ENCODE data around the gene ADRB1.

ADRB1 gene

DNA sequence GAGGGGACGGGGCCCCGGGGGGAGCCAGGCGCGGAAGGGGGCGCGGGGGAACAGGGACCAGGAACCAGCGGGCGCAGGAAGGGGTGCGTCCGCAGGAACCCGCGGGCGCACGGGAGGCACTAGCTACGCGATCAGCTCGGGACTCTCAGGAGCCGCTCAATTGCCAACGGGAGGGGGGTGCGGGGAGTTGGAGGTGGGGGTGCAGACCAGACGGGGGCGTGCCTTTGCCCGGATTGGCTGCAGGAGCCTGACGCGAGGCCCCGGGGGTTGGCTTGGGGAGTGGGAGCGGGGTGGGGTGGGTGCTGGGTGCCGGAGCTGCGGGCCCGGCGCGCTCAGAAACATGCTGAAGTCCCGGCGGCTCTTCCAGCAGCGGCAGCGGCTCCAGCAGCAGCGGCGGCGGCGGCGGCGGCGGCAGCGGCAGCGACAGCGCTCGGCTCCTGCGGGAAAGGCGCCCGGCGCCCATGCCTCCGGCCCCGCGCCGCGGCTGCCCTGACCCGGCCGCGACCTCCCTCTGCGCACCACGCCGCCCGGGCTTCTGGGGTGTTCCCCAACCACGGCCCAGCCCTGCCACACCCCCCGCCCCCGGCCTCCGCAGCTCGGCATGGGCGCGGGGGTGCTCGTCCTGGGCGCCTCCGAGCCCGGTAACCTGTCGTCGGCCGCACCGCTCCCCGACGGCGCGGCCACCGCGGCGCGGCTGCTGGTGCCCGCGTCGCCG, at the start of gene ADRB1:
ADRB1 (plus strand) TSS at position 335 of the 715 bp plus-strand sequence; CDS start at position 602, 267 bp downstream.
- DNase-seq: peak; percentile 42

- DNase-seq: no peak
Measured at GRCh38 chr10:113995201-113995600, 48.5 kb upstream of the ADRB1 start.

GRCh38 chr10:113997428-113997827, 46.2 kb upstream of the ADRB1 start:
- DNase-seq: peak; percentile 10

DNA sequence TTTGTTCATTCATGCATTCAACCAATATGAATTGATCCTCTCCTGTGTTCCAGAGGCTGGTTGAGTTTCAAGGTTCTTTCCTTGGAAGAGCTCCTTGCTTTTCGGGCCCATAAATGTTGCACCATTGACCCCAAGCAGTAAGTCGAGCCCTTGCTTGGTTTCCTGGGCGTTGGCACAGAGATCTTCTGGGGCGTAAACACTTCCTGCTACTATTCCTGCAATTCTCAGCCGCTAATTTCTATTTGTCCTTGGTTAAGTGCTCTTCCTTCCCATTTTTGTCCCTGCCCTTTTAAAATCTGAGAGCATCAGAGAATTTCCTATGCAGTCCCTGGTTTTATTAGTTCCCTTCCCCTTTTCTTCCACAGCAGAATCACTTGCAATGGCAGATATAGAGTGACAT, 44.1 kb upstream of the ADRB1 start:
- DNase-seq: peak; percentile 11

- DNase-seq: no peak
Measured at GRCh38 chr10:114000457-114001010, 43.1 kb upstream of the ADRB1 start.

DNA sequence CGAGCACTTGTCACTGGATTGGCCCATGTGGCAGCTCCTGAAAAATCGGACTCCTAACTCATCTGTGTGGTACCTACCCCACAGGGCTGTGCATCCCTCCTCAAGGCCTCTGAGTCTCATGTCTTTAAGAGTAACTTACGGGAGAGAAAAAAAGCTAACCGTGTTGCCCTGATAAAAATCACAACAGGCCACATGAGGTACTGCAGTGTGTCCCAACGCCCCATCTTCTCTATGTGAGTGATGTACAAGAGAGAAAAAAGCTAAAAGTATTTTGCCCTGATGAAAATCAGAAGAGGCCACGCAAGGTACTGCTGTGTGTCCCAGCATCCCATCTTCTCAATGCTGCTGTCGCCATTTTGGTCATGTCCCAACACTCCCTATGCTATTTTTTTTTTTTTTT, 41.2 kb upstream of the ADRB1 start:
- no peak for DNase-seq

- DNase-seq: no peak
Measured at GRCh38 chr10:114003161-114003941, 40.3 kb upstream of the ADRB1 start.

DNA sequence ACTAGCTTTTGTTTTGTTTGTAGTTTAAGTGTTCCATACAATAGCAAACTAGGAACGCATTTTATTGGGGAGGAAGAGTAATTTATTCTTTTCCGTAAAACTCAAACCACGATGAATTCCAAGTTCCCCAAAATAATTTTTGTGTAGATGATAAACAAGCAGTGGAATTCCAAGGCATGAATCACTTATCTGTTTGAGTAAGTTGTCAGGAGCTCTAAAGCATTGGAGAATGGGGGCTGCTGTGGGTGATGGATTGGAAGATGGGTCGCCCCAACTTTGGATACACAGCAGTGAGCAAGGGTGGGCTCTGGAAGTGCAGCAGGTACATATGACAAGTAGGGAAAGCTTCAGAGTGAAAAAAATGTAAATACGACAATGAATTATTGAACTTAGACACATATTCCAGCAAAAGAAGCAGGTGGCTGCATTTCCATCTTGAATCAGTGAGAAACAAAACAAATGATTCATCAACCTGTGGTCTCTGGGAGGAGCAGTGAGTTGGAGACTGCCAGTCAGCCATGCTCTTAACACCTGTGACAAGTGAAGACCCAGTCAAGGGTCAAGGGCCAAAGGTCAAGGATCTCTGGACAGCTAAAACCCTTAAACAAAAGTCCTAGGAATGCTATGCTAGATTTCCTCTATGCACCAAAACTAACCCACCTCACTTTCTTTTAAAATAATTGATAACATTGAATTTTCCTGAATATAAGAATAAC, 34.2 kb upstream of the ADRB1 start:
- no peak for DNase-seq

- DNase-seq: no peak
Measured at GRCh38 chr10:114010316-114010715, 33.4 kb upstream of the ADRB1 start.

DNA sequence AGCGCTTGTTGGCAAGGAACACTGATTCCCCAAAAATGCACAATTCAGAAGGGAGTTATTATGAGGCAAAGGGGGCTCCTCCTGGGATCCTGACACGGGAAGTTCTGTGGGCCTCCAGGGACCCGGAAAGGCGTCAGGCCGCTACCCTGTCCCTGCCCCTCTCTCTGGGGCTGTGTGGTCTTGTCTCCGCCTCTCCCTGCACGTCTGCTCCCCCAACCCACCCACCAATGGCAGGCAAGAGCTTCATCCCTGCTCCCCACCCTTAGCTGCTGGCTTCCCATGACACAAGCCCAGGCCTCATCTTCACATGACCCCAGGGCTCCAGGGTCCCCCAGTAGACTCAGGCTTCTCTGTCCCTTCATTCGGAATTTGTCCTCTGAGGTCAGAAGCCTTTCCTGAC, 31.0 kb upstream of the ADRB1 start:
- no peak for DNase-seq

DNA sequence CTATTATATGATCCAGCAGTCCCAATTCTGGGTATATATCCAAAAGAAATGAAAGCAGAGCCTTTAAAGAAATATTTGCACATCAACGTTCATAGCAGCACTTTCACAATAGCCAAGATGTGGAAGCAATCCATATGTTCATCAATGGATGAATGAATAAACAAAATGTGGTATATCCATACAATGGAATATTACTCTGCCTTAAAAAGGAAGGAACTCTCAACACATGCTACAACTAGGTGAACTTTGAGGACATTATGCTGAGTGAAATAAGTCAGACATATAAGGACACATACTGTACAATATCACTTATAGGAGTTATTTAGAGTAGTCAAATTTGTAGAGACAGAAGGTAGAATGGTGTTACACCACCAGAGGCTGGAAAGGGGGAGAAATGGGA, 28.0 kb upstream of the ADRB1 start:
- DNase-seq: no peak

DNA sequence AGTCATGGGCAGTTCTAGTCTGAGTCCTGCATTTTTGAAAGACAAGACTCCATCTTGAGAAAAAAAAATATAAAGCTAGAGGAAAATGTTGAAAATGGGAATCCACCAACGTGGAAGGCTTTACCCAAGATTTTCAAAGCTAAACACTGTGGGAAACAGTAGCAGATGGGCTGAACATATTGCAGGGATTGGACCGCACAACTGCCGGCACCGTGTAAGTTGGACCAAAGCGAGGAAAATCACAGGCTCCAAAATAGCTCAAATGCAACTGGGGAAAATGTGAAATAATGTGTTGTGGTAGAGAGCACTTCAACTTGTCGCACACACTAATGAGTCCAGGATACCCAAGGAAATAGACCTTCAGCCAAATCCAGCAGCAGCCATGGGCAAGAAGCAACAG, 26.4 kb upstream of the ADRB1 start:
- DNase-seq: no peak

- no peak for DNase-seq
Measured at GRCh38 chr10:114017873-114018272, 25.8 kb upstream of the ADRB1 start.

DNA sequence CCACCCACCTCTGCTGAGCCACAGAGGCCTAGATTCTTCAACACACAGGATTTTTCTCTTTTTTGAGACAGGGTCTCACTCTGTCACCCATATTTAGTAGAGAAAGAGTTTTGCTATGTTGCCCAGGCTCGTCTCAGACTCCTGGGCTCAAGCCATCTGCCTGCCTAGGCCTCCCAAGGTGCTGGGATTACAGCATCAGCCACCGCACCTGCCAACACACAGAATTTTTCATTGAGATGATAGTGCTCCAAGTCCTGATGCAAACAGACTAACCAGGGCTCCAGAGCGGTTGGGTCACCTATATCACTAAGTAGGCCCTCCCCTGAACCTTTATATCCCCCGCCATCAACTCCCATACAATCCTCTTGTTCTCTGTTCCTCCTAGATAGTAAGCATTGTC, 24.4 kb upstream of the ADRB1 start:
- DNase-seq: no peak

DNA sequence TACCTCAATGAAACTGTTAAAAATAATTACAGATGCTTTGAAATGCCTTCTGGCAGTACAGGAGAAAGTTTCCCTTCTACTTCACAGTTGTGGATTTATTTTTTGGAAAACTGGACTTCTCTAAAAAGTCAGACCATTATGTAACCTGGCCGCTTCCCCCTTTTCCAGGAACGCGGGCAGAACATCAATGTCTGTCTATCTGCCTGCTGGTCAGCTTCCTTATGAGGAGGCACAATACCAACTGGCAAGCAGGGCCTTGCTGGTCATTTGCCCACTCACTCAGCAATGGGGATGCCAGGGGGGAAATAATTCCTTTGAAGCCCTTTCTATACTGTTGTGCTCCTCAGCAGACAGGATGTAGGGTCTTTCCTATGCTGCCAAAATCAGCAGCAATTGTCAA, 22.5 kb upstream of the ADRB1 start:
- DNase-seq: no peak

DNA sequence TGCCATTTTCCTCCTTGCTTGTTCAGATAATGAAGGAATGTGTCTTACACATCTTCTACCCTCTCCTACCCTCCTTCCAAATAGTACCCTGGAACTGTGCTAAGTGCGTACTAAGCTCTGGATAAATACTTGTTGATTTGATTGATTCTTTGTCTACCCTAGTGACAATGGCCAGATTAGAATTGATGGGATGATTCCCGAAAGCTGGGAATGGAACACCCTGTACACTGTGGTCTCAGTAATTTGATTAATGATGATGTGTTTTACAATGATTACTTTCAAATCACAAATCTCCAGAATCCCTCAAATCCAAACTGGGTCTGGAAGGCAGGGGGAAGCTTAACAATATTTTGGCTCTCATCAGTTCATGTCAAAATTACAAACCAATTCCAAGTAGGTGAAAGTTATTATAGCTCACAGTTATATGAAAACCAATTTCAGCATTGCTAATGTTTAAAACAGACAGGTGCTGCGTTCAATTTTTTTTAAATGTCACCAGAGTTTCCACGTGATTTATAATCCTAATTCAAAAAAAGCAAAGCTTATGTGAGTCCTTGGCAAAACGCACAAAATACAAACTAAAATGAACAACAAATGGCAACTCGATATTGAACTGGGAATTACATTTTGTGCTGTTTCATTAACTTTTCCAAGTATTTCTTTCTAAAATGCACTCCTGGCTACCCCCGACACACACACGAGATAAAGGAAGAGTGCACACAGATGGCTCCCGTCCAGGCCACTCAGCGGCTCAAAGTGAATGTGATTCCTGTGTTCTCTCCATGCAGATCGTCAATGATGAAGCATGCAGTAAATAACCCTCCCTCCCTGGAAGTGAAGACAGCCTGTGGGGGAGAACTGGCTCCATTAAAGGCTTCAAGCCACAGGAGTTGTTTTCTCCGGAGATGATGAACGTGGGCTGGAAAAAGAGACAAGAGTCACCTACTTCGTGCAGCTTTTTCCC, 21.7 kb upstream of the ADRB1 start:
- no peak for DNase-seq

GRCh38 chr10:114022766-114023597, 20.7 kb upstream of the ADRB1 start:
- DNase-seq: no peak

DNA sequence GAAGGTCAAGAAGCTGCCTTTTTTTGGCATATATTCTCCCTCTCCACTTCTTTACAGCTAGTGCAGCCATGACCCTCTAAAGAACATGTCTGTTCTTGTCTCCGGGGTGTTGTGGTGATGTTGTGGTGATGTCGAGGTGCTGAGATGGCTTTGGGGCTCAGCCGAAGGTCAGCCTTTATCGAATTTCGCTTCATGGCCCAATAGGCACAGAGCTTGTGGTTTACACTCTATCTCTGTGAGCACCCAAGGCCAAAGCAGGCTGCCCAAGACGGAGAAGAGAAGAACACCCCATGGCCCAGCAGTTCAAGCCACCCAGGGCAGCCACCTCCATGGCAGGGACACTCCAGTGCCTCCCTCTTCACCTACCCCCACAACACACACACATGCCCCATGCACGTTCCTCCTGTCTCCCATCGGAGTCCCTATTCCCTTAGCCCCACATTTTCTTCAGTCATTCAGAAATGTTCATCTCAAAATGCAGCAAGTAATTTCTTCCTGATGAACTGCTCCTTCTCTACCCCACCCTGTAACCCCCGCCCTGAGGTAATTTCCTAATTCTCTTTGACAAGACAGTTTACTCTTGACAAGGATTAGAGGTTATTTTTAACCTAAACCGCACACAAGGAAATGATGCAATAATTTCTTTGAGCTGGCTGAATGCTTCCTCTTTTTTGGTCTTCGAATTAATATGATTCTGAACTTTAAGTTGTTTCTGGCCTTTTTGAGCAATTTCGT, 18.6 kb upstream of the ADRB1 start:
- DNase-seq: no peak

GRCh38 chr10:114025611-114026130, 18.0 kb upstream of the ADRB1 start:
- no peak for DNase-seq

Data from retina (tissue), 1 donor.